GM12874 (cell line): Measurements from ENCODE around the gene LRFN4.

Experiments used
- TF ChIP-seq, protein P1 (sequence below): IDR thresholded peaks from 2 replicates; pipeline ENCODE4 v1.5.1; 2011; ENCODE audit warnings: low read depth, mild to moderate bottlenecking, control low read depth, low read length, moderate library complexity; ENCODE audit not compliant: insufficient read depth

The LRFN4 gene

GRCh38 chr11:66861038-66861773, 4.3 kb downstream of the LRFN4 start:
- TF ChIP-seq, protein P1, sequence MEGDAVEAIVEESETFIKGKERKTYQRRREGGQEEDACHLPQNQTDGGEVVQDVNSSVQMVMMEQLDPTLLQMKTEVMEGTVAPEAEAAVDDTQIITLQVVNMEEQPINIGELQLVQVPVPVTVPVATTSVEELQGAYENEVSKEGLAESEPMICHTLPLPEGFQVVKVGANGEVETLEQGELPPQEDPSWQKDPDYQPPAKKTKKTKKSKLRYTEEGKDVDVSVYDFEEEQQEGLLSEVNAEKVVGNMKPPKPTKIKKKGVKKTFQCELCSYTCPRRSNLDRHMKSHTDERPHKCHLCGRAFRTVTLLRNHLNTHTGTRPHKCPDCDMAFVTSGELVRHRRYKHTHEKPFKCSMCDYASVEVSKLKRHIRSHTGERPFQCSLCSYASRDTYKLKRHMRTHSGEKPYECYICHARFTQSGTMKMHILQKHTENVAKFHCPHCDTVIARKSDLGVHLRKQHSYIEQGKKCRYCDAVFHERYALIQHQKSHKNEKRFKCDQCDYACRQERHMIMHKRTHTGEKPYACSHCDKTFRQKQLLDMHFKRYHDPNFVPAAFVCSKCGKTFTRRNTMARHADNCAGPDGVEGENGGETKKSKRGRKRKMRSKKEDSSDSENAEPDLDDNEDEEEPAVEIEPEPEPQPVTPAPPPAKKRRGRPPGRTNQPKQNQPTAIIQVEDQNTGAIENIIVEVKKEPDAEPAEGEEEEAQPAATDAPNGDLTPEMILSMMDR = no peak

GRCh38 chr11:66861774-66862558, 5.1 kb downstream of the LRFN4 start:
- TF ChIP-seq, protein P1 = no peak

GRCh38 chr11:66862559-66863037, 5.7 kb downstream of the LRFN4 start:
- TF ChIP-seq, protein P1 = no peak

- TF ChIP-seq, protein P1 = no peak
These were observed 6.7 kb downstream of the LRFN4 start for GRCh38 chr11:66863428-66864125.

DNA sequence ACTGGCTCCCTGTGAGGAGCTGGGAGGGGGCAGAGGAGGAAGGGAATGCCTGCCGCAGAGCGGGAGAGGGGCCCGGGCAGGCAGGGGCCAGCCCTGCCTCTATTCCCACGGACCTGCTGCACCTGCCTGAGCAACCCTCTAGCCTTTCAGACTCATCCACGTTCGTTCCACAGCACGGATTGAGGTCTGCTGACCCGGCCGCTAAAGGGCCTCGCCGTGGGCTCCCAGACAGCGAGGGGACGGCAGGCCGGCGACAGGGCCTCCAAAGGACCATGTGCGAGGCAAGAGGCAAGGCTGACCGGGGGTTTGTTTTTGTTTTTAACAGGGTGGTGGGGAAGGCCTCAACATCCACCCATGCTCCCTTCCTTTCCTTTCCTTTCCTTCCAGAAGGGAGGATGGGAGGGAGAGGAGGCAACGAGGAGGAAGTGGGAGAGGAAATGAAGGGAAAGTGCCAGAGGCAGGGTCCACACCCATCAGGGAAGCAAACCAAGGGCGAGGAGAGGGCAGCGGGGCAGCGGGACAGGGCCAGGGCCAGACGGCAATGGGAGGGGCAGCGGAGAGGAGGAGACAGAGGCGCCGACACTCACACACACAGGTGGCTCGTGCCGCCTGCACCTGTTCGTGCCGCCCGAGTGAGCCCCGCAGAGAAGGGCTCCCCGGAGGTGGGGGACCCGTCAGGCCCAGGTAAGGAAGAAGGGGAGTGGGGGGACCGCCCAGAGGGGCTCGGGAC, 7.5 kb downstream of the LRFN4 start:
- TF ChIP-seq, protein P1 = no peak

GRCh38 chr11:66864924-66865697, 8.2 kb downstream of the LRFN4 start:
- TF ChIP-seq, protein P1 = no peak
